ENCODE data around the gene POLR2F.

Gene POLR2F

GRCh38 chr22:37953437-37954179 is at the start of gene POLR2F, which contains the start of gene C22orf23:
TSS of gene POLR2F (plus strand) at chr22:37953699. CDS start at chr22:37953788, 89 bp downstream.
TSS of gene C22orf23 (minus strand) at chr22:37953601. CDS start at chr22:37953149, 452 bp downstream.
- DNase-seq = peak; percentile 97

- DNase-seq = peak; percentile 13
Observed at GRCh38 chr22:37904572-37905533, 48.6 kb upstream of the POLR2F start.

- peak; percentile 69 for DNase-seq
Observed at GRCh38 chr22:37905534-37906363, 47.8 kb upstream of the POLR2F start, which contains the start of gene MICALL1. TSS of gene MICALL1 (plus strand) at chr22:37906297. CDS start at chr22:37906423, 126 bp downstream.

- peak; percentile 42 for DNase-seq
Observed at GRCh38 chr22:37906364-37907008, 47.0 kb upstream of the POLR2F start.

GRCh38 chr22:37907036-37907954 is 46.2 kb upstream of the POLR2F start:
- DNase-seq = no peak

GRCh38 chr22:37909766-37910165 is 43.7 kb upstream of the POLR2F start:
- DNase-seq = no peak

GRCh38 chr22:37910890-37911672 is 42.4 kb upstream of the POLR2F start:
- DNase-seq = no peak

GRCh38 chr22:37911697-37912096 is 41.8 kb upstream of the POLR2F start:
- no peak for DNase-seq

- DNase-seq = no peak
Observed at GRCh38 chr22:37912171-37912570, 41.3 kb upstream of the POLR2F start.

- DNase-seq = no peak
Observed at GRCh38 chr22:37913233-37913721, 40.2 kb upstream of the POLR2F start.

GRCh38 chr22:37916311-37916710 is 37.2 kb upstream of the POLR2F start:
- no peak for DNase-seq

- DNase-seq = no peak
Observed at GRCh38 chr22:37917874-37918548, 35.5 kb upstream of the POLR2F start.

GRCh38 chr22:37918580-37919270 is 34.8 kb upstream of the POLR2F start:
- DNase-seq = no peak

GRCh38 chr22:37920126-37920525 is 33.4 kb upstream of the POLR2F start:
- no peak for DNase-seq

GRCh38 chr22:37922191-37922590 is 31.3 kb upstream of the POLR2F start:
- DNase-seq = no peak

GRCh38 chr22:37923927-37924326 is 29.6 kb upstream of the POLR2F start:
- no peak for DNase-seq

GRCh38 chr22:37924386-37925065 is 29.0 kb upstream of the POLR2F start:
- DNase-seq = no peak

- no peak for DNase-seq
Observed at GRCh38 chr22:37925330-37925729, 28.2 kb upstream of the POLR2F start.

Data from activated CD4-positive, alpha-beta T cell treated with anti-CD3 and anti-CD28 coated beads, Interleukin-10, Interleukin-2, amounts not matched to agents 100 ng/mL and 50 ng/mL, durations not matched to agents 16 hours and 8 hours (primary cell).